ENCODE measurements around the gene TUG1.
A peak's percentile ranks its signal among the peaks of the same experiment; 100 is the strongest.

Gene TUG1

DNA sequence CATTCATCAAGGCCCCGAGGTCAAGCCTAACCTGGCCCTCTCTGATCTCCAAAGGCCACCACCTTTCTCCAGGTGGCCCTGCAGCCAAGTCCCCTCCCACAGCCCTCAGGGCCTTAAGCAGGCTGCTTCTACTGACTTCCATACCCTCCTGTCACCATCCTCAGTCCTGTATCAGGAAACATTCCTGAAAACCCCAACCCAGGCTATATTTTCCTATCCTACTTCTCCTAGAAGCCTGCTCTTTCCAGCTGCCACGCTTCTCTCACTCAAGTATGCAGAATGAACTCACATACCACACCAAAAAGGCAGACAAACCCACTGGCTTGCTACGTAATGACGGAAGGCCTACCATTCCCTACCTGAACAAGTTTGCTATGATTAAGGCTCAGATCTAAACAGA, 24.1 kb upstream of the TUG1 start:
- peaks cover 96 to 100% (median 99%) of the 10 kb centered on the region in 11 experiments for H3K36me3 ChIP-seq
- H4K20me1 ChIP-seq = peaks cover 0 to 61% (median 9%) of the 10 kb centered on the region in 11 experiments; a peak in 12 of 22 replicates

DNA sequence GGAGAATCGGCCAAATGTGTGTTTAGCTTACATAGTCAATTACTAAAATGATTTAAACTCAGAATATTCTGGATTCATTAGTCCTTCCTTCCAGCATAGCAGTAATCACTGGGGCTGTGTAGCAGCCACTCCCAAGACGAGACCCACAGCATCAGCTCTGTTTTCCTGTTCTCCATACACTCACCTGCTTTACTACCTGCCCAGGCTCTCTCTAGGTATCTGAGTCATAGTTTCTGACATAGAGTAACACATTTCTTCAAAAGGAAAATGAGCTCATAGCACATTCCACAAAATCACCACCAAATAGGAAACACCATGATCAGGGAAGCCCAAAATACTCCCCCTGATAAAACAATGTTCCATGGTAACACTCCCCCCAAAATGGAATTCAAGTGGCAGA, 23.4 kb upstream of the TUG1 start:
- Histone ChIP-seq H3K4me2 (no peak overlapping the region), H3K27ac (no peak overlapping the region), H3K36me3 (peaks cover 96 to 100% (median 99%) of the 10 kb centered on the region in 11 experiments), H3K27me3 (no peaks in the 10 kb centered on the region), H3K4me1 (peaks cover 0 to 7% (median 2%) of the 10 kb centered on the region in 10 experiments; a peak in 5 of 20 replicates), H3K4me3 (no peak overlapping the region), H4K20me1 (peaks cover 0 to 64% (median 9%) of the 10 kb centered on the region in 11 experiments; a peak in 13 of 22 replicates), H3K9ac (no peak overlapping the region), H3K9me3 (replicated peaks in 1 of 11) (no peaks in the 10 kb centered on the region)
- no peak for TF ChIP-seq Cebpa-rat (IDR thresholded peaks at IDR 0.05)

More for the DNA sequence above, 24.1 kb upstream of the TUG1 start:
- no peak for TF ChIP-seq Cebpa-rat (IDR thresholded peaks at IDR 0.05)
- Histone ChIP-seq H3K4me1 (peaks cover 0 to 7% (median 2%) of the 10 kb centered on the region in 10 experiments; a peak in 5 of 20 replicates), H3K9me3 (replicated peaks in 1 of 11) (no peaks in the 10 kb centered on the region), H3K27ac (no peak overlapping the region), H3K27me3 (no peaks in the 10 kb centered on the region), H3K4me2 (no peak overlapping the region), H3K4me3 (no peak overlapping the region), H3K9ac (no peak overlapping the region)

DNA sequence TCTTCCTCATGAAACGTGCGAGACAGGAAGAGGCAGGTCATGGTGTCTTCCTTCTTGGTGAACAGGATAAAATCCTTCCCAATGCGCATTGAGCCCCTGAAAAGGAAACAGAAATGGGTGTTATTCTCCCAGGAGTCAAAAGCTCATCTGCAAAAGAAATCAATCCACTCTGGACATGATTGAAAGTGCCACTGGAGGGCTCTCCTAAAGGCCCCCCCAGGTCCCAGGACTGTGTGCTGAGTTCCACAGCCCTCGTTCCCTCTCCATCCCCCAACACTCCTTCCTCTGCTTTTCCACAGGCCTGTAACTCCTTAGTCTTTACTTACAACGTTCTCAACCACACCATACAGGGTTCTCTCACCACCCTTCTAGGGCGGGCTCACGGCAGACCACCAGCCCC, 22.7 kb upstream of the TUG1 start:
- no peak overlapping the region for H3K27ac ChIP-seq
- H3K9me3 ChIP-seq (replicated peaks in 1 of 11) = no peaks in the 10 kb centered on the region
- no peak overlapping the region for H3K4me2 ChIP-seq
- H3K4me3 ChIP-seq = no peak overlapping the region
- no peak for TF ChIP-seq Cebpa-rat (IDR thresholded peaks at IDR 0.05)
- H3K27me3 ChIP-seq = no peaks in the 10 kb centered on the region
- peaks cover 0 to 64% (median 11%) of the 10 kb centered on the region in 11 experiments; a peak in 14 of 22 replicates for H4K20me1 ChIP-seq
- H3K36me3 ChIP-seq = peaks cover 96 to 100% (median 99%) of the 10 kb centered on the region in 11 experiments
- peaks cover 0 to 7% (median 2%) of the 10 kb centered on the region in 10 experiments; a peak in 5 of 20 replicates for H3K4me1 ChIP-seq
- H3K9ac ChIP-seq = 0 out of 22 replicates have a peak overlapping the region, but pooled peaks of 1 of the 11 experiments have one; percentile 9

DNA sequence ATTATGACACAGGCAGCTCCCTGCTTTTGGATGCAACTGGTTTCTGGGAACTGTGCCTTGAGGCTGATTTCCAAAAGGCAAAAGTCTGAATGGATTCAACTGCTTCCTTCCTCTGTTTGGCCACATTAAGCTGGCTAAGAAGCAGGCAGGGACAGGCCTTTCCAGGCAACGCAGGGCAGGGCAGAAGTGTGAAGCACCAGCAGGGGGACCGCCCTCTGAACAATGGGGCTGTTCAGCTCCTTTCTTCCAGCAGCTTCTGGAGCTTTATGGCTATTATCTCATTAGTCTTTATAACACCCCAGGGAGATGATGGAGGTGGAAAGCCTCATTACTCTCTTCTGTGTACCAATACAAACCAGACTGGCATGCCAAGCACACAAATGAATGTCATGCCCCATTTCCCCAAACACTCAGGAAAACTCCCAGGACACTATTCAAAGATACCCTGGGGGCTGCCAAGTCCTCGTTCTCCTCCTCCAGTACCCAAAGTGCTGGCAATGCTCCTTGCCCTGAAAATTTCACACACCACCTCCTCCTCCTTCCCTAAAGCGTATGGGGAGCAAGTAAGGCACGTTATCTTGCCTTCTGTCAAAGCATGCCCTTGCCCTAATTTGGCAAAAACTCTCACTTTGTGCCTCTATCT, 21.8 kb upstream of the TUG1 start:
- H3K36me3 ChIP-seq = peaks cover 95 to 100% (median 99%) of the 10 kb centered on the region in 11 experiments
- no peak overlapping the region for H3K4me2 ChIP-seq
- H4K20me1 ChIP-seq = peaks cover 0 to 55% (median 10%) of the 10 kb centered on the region in 11 experiments; a peak in 14 of 22 replicates
- no peaks in the 10 kb centered on the region for H3K9me3 ChIP-seq (replicated peaks in 1 of 11)
- H3K27ac ChIP-seq = no peak overlapping the region
- no peaks in the 10 kb centered on the region for H3K27me3 ChIP-seq
- H3K4me1 ChIP-seq = peaks cover 0 to 7% (median 2%) of the 10 kb centered on the region in 10 experiments; a peak in 5 of 20 replicates
- H3K9ac ChIP-seq = peak overlapping the region in 2 of 11 experiments; percentile 2 to 25; a peak in 1 of 22 replicates
- no peak for TF ChIP-seq Cebpa-rat (IDR thresholded peaks at IDR 0.05)
- H3K4me3 ChIP-seq = no peak overlapping the region

DNA sequence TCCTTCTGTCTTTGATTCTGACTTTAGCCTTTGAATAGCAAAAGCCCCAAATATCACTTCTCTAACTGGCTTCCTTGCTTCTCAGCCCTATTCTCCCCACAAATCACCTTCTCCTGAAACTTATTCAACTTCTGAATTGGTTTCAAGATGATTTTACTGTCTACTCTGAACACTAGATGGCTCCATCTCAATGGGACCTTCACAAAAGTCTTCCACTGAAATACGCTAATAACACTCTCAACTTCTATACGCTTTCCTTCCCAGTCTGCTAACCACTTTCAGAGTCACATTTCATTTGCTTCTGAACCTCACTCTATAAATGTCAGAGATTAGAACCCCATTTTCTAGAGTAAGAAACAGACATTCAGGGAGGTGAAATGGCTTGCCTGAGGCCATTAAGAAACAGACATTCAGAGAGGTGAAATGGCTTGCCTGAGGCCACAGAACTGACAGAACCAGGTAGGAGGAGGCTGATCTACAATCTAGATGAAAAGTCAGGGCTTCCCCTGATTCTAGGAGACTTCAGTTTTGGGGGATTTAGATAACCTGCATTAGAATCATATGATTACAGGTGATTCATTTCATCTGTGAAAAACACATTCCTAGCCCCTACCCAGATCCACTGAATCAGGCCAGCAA, 21.1 kb upstream of the TUG1 start:
- H3K9me3 ChIP-seq (replicated peaks in 1 of 11) = no peaks in the 10 kb centered on the region
- H4K20me1 ChIP-seq = peaks cover 0 to 55% (median 10%) of the 10 kb centered on the region in 11 experiments; a peak in 13 of 22 replicates
- no peak overlapping the region for H3K4me3 ChIP-seq
- no peak overlapping the region for H3K27ac ChIP-seq
- TF ChIP-seq Cebpa-rat (IDR thresholded peaks at IDR 0.05) = no peak
- no peak overlapping the region for H3K4me2 ChIP-seq
- H3K27me3 ChIP-seq = no peaks in the 10 kb centered on the region
- peaks cover 0 to 7% (median 2%) of the 10 kb centered on the region in 10 experiments; a peak in 5 of 20 replicates for H3K4me1 ChIP-seq
- 0 out of 22 replicates have a peak overlapping the region, but pooled peaks of 1 of the 11 experiments have one; percentile 31 for H3K9ac ChIP-seq
- peaks cover 95 to 100% (median 99%) of the 10 kb centered on the region in 11 experiments for H3K36me3 ChIP-seq

DNA sequence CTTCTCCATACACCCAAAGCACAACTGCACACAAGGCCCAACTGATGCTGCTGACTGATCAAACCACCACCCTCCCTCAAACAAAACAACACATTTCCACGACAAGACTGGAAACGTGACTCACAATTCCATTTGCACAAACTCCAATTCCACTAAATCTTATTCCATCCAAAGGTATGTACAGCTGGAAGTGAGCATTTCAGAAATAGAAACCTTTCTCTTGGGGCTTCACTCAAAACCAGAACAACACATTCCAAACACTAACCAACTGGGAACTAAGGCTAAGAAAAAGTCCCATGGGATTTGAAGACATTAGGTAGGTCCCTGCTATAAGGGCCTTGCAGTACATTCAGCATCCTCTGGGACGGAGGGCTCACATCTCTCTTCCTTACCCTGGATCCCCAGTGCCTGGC, 20.1 kb upstream of the TUG1 start:
- H3K4me3 ChIP-seq = no peak overlapping the region
- H3K27ac ChIP-seq = no peak overlapping the region
- peaks cover 0 to 51% (median 10%) of the 10 kb centered on the region in 11 experiments; a peak in 13 of 22 replicates for H4K20me1 ChIP-seq
- no peaks in the 10 kb centered on the region for H3K9me3 ChIP-seq (replicated peaks in 1 of 11)
- H3K27me3 ChIP-seq = no peaks in the 10 kb centered on the region
- peaks cover 0 to 7% (median 0%) of the 10 kb centered on the region in 10 experiments; a peak in 4 of 20 replicates for H3K4me1 ChIP-seq
- H3K4me2 ChIP-seq = no peak overlapping the region
- no peak for TF ChIP-seq Cebpa-rat (IDR thresholded peaks at IDR 0.05)
- H3K36me3 ChIP-seq = peaks cover 94 to 100% (median 99%) of the 10 kb centered on the region in 11 experiments
- H3K9ac ChIP-seq = peak overlapping the region in 1 of 11 experiments; percentile 31; a peak in 1 of 22 replicates

DNA sequence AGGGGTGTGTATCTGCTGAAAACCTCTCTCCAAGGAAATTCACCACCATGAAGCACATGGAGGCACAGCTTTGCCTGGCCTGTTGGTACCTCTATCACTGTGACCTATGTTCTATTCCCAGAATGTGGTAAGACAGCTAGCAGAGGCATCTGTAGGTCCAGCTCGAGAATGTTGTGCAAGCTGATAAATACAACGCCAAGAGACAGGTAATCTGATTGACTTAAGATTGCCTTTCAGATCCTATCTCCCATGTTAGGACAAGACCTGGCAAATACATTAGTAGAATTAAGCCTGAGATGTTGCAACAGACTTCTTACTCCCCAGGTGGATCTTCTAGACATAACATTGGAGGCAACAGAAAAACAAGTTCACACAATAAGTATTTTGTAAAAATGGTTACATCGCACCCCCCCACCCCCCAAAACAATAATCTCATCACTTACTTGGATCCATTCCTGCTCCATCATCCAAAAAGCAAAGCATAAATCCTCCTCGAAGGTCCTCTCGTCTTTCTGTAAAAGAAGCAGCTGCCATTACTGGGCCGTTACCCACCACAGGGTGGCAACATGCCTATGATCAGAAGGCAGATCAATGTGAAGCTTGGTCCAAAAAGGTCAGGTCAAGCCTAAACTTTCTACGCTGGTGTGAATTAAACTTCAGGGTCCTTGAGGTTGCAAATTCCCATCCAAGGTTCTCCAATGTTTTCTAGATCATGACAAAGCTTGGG, 19.0 kb upstream of the TUG1 start:
- H3K27me3 ChIP-seq = no peaks in the 10 kb centered on the region
- no peak overlapping the region for H3K27ac ChIP-seq
- H4K20me1 ChIP-seq = peaks cover 0 to 39% (median 7%) of the 10 kb centered on the region in 11 experiments; a peak in 11 of 22 replicates
- H3K36me3 ChIP-seq = peaks cover 93 to 100% (median 99%) of the 10 kb centered on the region in 11 experiments
- TF ChIP-seq Cebpa-rat (IDR thresholded peaks at IDR 0.05) = no peak
- H3K4me2 ChIP-seq = no peak overlapping the region
- no peaks in the 10 kb centered on the region for H3K9me3 ChIP-seq (replicated peaks in 1 of 11)
- H3K4me3 ChIP-seq = no peak overlapping the region
- no peak overlapping the region for H3K9ac ChIP-seq
- peaks cover 0 to 7% (median 0%) of the 10 kb centered on the region in 10 experiments; a peak in 2 of 20 replicates for H3K4me1 ChIP-seq

DNA sequence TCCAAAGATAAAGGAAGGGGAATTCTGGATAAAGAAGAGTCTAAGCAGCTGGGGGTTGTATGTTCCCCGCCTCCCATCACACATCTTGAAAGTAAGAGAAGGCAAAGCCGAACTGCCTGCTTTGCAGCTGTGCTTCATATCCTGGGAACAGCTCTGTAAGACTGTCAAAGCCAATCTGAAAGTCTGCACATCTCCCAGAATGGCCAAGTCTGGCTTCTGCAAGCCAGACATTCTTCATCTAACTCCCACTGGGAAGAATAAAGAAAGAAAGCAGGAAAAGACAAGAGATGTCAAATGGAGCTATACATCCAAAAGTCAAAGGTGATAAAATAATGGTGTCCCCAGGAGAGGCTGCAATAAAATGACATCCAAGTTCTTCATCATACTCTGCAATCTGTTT, 15.9 kb upstream of the TUG1 start:
- Histone ChIP-seq H3K36me3 (peaks cover 80 to 100% (median 97%) of the 10 kb centered on the region in 11 experiments), H3K4me3 (no peak overlapping the region), H3K9ac (no peak overlapping the region), H3K4me2 (no peak overlapping the region), H3K27me3 (no peaks in the 10 kb centered on the region), H3K9me3 (replicated peaks in 1 of 11) (no peaks in the 10 kb centered on the region), H3K4me1 (no peaks in the 10 kb centered on the region), H3K27ac (no peak overlapping the region), H4K20me1 (peaks cover 0 to 19% (median 4%) of the 10 kb centered on the region in 11 experiments; a peak in 4 of 22 replicates)
- no peak for TF ChIP-seq Cebpa-rat (IDR thresholded peaks at IDR 0.05)
